K562 (cell line): ENCODE data around the gene ECM2.

Experiments used
- FIP1L1 ChIP-seq: fragments of 200-400 bp; formaldehyde crosslinking; IDR thresholded peaks from 2 replicates; pipeline ENCODE4 v1.6.1; 2018; ENCODE audit warnings: mild to moderate bottlenecking, low read depth, low read length; ENCODE audit not compliant: poor library complexity, severe bottlenecking
- JUND ChIP-seq, 2 experiments: IDR thresholded peaks; 2 replicates in 1 of 2; 3 replicates in 1 of 2; pipeline ENCODE4 v1.6.1; 2011; ENCODE audit warnings: borderline replicate concordance in 2 of 2, low read depth in 2 of 2, low read length in 2 of 2, improper control_type of control experiment in 1 of 2, missing biosample characterization in 1 of 2, missing genetic modification characterization in 1 of 2, missing genetic modification reagents in 1 of 2
- TF ChIP-seq, protein P1 (sequence below): sonication (generic); formaldehyde crosslinking; IDR thresholded peaks from 2 replicates; pipeline ENCODE4 v1.5.0; 2020; ENCODE audit warnings: missing genetic modification reagents

DNA sequence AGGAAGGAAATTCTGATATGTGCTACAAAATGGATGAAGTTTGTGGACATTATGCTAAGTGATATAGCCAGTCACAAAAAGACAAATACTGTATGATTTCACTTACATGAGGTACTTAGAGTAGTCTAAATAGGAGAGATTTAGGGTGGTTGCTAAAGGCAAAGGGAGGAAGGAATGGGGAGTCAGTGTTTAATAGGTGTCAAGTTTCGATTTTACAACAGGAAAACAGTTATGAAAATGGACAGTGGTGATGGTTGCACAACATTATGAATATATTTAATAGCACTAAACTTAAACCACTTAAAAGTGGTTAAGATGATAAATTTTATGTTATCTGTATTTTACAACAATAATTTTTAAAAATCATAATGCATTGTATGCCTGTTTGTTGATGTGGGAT lies 40.4 kb upstream of the ECM2 start:
- no peak for TF ChIP-seq JUND (IDR thresholded peaks at IDR 0.05; ENCODE audit: borderline replicate concordance, low read depth, low read length)
- no peak for TF ChIP-seq JUND (tag; IDR thresholded peaks at IDR 0.05; ENCODE audit: borderline replicate concordance, low read depth, low read length)
- TF ChIP-seq, protein P1, sequence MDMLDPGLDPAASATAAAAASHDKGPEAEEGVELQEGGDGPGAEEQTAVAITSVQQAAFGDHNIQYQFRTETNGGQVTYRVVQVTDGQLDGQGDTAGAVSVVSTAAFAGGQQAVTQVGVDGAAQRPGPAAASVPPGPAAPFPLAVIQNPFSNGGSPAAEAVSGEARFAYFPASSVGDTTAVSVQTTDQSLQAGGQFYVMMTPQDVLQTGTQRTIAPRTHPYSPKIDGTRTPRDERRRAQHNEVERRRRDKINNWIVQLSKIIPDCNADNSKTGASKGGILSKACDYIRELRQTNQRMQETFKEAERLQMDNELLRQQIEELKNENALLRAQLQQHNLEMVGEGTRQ (CRISPR knock-in tag) = no peak
- no peak for TF ChIP-seq FIP1L1
